ENCODE data around the gene PCGF5. TPM values are rescaled to one million over a fixed set of nuclear protein-coding genes. Genes with fewer than 3 reads are reported as not detected.
"Not testable (repeated sequence)": the region's sequence is repeated elsewhere in the genome, so short reads cannot be mapped to it uniquely, and the experiment has no call there.

Gene PCGF5
- total RNA-seq, 1 experiment from 2014 or later: 28.8 TPM

DNA sequence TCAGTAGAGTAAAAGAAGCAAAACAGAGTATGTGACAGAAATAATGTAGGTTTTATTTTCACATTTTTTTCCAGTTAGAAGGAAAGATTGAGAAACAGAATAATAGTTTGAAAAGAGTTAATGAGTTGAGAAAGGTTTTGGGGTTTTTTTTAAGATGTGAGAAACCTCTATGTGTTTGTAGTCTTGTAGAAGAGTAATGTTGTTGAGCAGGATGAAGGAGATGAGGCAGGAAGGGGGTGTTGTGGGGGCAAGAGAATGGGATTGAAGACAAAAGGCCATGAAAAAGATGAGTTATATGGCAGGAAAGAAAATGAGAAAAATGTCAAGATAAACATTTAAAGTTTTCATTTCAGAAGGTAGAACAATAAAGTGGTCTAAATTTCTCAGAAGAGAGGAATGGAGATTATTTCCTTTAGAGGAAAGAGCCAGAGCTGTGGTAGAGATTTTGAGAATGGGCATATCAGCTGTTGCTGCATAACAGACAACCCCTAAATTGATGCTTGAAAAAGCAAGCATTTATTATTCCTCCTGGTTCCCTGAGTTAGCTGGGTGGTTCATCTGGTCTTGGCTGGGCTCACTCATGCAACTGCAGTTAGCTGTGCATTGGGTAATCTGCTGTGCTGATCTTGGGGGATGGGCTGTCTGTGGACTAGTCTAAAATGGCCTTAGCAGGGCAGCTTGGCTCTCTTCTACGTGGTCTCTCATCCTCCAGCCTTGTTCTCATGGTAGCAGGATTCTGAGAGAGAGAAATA lies 27.1 kb downstream of the PCGF5 start:
- no peaks in the 10 kb centered on the region for H3K9me3 ChIP-seq
- H3K4me3 ChIP-seq: no peak overlapping the region
- no peaks in the 10 kb centered on the region for H3K27me3 ChIP-seq
- no peaks in the 10 kb centered on the region for H3K36me3 ChIP-seq
- no peak for DNase-seq

DNA sequence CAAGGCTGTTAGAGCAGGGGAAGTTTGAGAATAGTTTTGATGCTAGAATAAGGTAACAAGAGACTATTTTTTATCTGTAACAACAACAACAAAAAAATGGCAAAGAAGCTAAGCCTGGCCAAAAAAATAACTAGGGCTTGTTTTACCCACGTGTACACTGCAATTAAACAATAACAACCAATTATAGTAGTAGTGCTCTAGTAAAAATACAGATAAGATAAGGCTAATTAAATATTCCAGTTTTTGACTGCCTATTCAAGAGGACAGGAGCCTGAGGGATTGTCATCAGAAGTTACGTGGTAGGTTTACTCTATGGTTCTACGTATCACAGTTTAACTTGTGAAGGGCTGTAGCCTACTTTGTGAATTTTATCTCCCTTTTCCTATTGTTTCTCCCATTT lies 29.2 kb downstream of the PCGF5 start:
- no peaks in the 10 kb centered on the region for H3K36me3 ChIP-seq
- no peak for DNase-seq

DNA sequence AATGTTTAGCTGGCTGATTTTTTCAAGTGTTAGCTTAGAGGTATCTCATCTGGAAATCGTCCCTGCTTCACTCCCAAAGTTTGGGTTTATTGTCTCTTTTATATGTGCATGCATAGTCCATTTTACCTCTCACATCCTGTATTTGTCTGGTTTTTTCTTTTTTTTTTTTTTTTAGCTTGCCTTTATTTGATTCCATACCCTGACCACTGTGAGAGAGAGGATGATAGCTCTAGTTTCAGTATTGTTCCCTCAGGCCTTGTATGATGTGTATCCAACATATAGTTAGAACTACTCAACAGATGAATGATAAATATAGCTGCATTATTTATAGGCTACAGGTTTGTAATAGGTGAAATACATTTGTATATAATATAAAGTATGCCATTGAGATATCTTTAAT lies 29.9 kb downstream of the PCGF5 start:
- H3K27me3 ChIP-seq: no peaks in the 10 kb centered on the region
- no peak for DNase-seq
- no peak overlapping the region for H3K4me3 ChIP-seq
- H3K9me3 ChIP-seq: no peaks in the 10 kb centered on the region; the same call in 1 of the 2 replicates
- peaks cover 6% of the 10 kb centered on the region; the same call in 1 of the 2 replicates for H3K36me3 ChIP-seq

More for the DNA sequence above, 29.2 kb downstream of the PCGF5 start:
- no peaks in the 10 kb centered on the region for H3K9me3 ChIP-seq
- no peaks in the 10 kb centered on the region for H3K27me3 ChIP-seq
- no peak overlapping the region for H3K4me3 ChIP-seq

DNA sequence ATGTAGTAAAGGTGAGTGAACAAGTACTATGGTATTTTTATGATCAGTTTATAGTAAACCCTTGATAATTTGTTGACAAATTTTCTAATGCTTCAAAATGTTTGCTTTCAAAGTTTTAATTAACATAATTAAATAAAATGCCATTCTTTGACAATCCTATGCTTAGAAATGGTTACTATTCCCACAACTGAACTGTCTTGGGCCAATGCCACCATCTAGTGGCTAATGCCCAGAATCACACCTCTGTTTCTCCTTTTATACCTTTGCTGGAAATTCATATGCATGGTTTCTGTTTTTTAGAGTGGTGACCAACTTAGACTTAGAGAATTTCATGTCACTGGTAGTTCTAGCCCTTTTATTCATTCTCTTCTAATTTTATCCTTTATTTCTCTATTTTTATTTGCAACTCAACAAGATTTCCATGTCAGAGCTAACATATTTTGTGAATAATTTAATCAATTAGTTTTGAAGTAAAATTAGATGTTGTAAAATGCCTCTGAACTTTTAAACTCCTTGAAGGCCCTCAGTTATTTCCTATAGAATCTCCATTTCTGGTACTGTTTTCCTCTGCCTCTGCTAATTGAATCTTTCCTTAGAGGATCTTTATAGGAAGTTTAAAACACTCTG lies 31.1 kb downstream of the PCGF5 start:
- Histone ChIP-seq H3K27me3 (no peaks in the 10 kb centered on the region), H3K36me3 (peaks cover 6% of the 10 kb centered on the region; the same call in 1 of the 2 replicates), H3K4me3 (no peak overlapping the region), H3K9me3 (no peaks in the 10 kb centered on the region; the same call in 1 of the 2 replicates)
- peak; percentile 13 for DNase-seq

DNA sequence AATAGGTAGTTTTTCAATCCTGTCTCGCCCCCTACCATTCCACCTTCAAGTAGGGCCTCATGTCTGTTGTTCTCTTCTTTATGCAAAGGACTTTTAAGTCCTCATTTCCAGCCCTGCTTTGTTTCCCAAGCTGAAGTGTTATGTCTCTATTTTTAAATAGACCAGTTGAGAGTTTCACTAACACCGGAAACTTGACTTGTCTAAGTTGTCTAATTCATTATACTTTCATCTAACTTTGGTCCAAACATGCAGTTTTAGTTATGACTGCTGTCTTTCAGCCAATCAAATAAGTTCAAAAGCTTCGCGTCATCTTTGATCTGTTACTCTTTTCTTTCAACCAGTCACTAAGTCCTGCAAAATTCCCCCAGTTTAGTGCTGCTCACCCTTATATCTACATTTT lies 32.8 kb downstream of the PCGF5 start:
- no peak overlapping the region for H3K4me3 ChIP-seq

DNA sequence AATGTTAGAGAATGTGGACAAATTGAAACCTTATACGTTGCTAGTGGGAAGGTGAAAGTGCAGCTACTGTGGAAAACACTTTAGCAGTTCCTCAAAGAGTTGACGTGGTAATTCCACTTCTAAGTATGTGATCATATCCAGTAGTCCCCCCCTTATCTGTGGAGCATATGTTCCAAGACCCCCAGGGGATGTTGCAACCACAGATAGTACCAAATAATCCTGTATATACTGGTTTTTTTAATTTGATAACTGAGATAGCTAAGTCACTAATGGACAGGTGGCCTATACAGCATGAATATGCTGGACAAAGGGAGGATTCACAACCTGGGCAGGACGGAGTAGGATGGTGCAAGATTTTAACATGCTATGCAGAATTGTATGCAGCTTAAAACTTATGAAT lies 36.8 kb downstream of the PCGF5 start:
- DNase-seq: no peak
- H3K36me3 ChIP-seq: peaks cover 9% of the 10 kb centered on the region; the same call in 1 of the 2 replicates
- H3K27me3 ChIP-seq: no peaks in the 10 kb centered on the region
- H3K4me3 ChIP-seq: no peak overlapping the region
- no peaks in the 10 kb centered on the region; the same call in 1 of the 2 replicates for H3K9me3 ChIP-seq

More for the DNA sequence above, 32.8 kb downstream of the PCGF5 start:
- DNase-seq: no peak
- Histone ChIP-seq H3K9me3 (no peaks in the 10 kb centered on the region; the same call in 1 of the 2 replicates), H3K36me3 (peaks cover 6% of the 10 kb centered on the region; the same call in 1 of the 2 replicates), H3K27me3 (no peaks in the 10 kb centered on the region)

DNA sequence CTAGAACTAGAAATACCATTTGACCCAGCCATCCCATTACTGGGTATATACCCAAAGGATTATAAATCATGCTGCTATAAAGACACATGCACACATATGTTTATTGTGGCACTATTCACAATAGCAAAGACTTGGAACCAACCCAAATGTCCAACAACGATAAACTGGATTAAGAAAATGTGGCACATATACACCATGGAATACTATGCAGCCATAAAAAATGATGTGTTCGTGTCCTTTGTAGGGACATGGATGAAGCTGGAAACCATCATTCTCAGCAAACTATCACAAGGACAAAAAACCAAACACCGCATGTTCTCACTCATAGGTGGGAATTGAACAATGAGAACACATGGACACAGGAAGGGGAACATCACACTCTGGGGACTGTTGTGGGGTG lies 40.0 kb downstream of the PCGF5 start:
- not testable (repeated sequence) for H3K36me3 ChIP-seq, H3K4me3 ChIP-seq, H3K27me3 ChIP-seq

DNA sequence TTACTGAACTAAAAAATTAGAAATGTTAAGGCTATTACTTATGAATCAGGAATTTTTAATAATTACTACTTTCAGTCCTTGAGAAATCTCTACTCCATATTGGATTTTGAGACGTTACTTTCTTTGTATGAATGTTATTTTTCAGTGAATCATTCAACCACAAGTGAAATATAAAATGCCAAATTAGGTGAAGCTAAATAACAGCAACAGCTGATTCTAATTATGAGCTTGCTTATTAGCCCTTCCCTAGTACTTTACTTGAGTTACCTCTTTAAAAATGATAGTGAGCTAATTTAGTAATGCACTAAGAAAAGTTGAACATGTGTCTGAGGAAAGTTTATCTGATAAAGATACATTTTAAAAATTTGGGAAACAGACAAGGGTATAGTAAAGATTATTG lies 51.4 kb downstream of the PCGF5 start:
- Histone ChIP-seq H3K27me3 (no peaks in the 10 kb centered on the region), H3K4me3 (no peak overlapping the region), H3K36me3 (no peaks in the 10 kb centered on the region), H3K9me3 (no peaks in the 10 kb centered on the region)
- DNase-seq: no peak

More for the DNA sequence above, 40.0 kb downstream of the PCGF5 start:
- not testable (repeated sequence) for DNase-seq, H3K9me3 ChIP-seq

DNA sequence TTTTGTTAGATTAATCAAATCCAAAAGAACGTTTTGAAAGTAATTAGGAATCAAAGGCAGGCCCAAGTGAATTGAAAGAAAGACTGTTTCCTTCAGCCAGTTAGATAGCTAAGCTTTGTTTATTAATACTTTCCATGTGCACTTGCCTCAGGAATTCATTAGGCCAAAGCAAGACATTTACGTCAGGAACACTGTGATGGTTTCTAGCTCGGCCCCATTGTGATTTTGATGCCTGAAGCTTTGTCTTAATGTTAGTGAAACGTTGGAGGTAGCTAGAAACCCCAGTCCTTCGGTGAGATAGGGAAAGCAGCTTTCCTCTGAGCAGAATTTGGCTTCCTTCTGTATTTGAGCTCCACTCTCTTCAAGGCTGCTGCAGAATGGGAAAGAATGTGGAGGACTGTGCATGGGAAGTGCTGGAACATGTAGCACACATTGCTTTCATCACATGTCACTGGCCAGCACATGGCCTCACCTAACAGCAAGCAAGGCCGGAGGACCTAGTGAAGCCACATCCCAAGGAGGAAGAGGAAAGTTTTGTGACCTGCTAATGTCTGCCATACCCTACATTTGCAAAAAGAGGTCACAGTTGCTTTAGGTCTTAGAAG lies 64.1 kb downstream of the PCGF5 start:
- no peaks in the 10 kb centered on the region for H3K9me3 ChIP-seq
- no peak for DNase-seq

DNA sequence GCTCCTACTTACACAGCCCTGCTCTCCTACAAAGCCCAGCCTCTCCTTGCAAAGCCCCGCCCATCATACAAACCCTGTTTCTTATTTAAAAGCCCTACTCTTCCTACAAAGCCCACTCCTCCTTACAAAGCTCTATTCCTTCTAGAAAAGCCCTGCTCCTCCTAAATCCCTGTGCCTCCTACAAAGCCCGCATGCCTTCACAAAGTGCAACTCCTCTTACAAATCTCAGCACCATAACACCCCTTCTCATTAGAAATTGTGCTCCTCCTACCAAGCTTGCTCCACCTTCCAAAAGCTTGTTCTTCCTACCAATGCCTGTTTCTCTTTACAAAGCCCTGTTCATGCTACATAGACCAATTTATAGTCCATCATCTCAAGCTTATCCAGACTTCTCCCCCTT lies 66.1 kb downstream of the PCGF5 start:
- no peaks in the 10 kb centered on the region for H3K9me3 ChIP-seq
- H3K4me3 ChIP-seq: no peak overlapping the region

More for the DNA sequence above, 64.1 kb downstream of the PCGF5 start:
- no peak overlapping the region for H3K4me3 ChIP-seq
- H3K36me3 ChIP-seq: no peaks in the 10 kb centered on the region
- H3K27me3 ChIP-seq: no peaks in the 10 kb centered on the region

DNA sequence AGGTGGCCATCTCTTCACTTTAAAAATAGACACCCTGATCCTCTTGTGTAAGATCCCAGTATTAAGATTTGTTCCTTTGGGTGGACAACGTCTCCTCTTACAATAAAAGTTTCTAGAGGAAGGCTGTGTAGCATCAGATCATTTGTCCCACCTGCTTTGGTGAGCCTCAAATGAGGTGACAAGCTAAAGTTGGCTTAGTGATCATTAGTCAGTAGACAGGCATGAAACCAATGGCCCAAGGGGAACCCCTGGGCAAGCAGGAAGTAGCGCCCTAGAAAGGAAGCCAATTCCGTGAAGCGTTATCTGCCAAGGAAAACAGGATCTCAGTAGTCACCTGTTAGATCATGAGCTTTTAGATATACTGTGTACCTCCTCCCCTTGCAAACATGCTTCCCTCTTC lies 66.8 kb downstream of the PCGF5 start:
- Histone ChIP-seq H3K9me3 (no peaks in the 10 kb centered on the region), H3K36me3 (no peaks in the 10 kb centered on the region), H3K27me3 (no peaks in the 10 kb centered on the region), H3K4me3 (no peak overlapping the region)
- DNase-seq: no peak

More for the DNA sequence above, 66.1 kb downstream of the PCGF5 start:
- DNase-seq: no peak
- Histone ChIP-seq H3K36me3 (no peaks in the 10 kb centered on the region), H3K27me3 (no peaks in the 10 kb centered on the region)

DNA sequence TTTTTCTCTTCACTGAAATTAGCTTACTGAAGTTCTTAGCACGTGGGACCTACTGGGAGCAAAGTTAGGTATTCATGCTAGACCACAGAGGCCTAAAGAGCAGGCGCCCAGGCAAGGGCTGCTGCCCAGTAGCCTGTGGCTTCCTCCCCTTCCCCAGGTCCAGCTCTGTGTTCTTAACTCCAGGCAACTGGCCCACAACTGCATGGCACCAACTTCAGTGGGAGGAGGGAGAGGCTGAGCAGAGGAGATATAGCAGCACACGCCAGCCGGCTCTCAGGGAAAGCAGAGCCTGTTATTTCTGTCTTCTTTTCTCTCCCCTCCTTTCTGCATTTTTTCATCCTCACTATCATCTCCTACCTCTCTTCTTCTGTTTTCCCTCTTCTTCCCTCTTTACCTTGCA lies 67.4 kb downstream of the PCGF5 start:
- no peaks in the 10 kb centered on the region for H3K36me3 ChIP-seq

DNA sequence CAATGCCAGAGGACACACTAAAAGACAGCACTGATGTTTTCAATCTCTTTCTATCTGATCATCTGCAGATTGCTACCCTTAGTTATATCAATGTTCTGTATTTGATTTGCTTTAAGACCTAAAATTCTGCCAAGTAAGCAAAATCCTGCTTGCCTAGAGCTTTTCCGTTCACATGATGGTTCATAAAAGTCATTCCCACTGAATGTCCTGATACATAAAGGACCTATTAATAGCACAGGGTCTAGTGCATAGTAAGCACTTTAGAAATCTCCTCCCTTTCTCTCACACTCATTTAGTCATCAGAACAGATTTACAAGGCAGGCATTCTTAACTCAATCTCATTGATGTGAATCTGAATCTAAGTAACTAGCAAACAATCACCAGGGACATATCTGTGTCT lies 68.8 kb downstream of the PCGF5 start:
- no peak for DNase-seq
- no peak overlapping the region for H3K4me3 ChIP-seq
- H3K9me3 ChIP-seq: no peaks in the 10 kb centered on the region
- no peaks in the 10 kb centered on the region for H3K27me3 ChIP-seq
- no peaks in the 10 kb centered on the region for H3K36me3 ChIP-seq

More for the DNA sequence above, 67.4 kb downstream of the PCGF5 start:
- no peak overlapping the region for H3K4me3 ChIP-seq
- no peak for DNase-seq
- H3K27me3 ChIP-seq: no peaks in the 10 kb centered on the region
- no peaks in the 10 kb centered on the region for H3K9me3 ChIP-seq

DNA sequence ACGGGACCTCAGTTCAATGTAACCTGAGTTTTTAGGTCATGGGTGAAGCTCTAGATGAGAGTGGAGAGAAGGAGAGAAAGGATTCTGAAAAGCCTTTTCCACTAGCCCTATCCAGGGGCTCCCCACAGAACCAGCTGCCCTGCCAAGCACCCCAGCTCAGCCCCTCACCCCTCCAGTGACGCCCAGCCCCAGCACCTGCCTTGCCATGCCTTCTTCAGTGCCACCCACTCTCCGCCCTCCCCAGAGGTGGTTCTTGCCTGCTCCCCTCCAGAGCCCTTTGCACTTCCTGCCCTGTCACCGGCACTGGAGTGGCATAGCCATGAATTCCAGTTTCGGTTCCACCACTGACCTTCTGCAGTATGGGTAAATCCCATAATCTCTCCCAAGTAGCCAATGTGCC lies 70.1 kb downstream of the PCGF5 start:
- Histone ChIP-seq H3K9me3 (no peaks in the 10 kb centered on the region), H3K4me3 (no peak overlapping the region)

DNA sequence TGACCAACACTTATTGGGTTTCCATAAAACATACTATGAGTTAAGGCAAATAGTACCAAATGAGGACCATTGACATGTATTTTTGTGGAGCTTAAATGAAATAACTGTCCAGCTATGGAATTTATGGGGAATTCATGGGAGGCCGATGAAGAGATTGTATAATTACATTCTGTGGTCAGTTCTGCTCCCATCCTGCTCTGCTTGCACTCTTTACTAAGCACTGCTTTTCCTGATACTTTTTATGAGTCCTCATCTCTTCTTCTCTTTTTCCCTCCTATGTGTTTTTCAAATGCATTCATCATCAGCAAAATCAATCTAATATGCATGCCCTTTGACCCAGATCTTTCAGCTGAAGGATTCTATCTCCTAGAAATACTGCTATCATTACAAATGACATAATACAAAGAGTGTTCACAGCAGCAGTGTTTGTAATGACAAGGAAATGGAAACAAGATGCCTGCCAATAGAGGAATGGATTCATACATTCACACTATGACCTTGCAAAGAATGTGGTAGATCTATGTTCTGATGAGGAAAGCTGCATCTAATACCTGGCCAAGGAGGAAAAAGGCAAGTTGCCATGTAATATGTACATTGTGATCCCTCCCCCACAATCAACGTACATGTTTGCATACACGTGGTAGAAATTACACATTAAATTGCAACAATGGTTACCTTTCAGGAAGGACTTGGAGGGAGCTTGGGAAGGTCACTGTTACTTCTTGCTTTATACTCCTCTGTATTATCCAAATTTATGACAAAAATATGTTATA lies 73.9 kb downstream of the PCGF5 start:
- DNase-seq: no peak
- Histone ChIP-seq H3K36me3 (no peaks in the 10 kb centered on the region), H3K4me3 (no peak overlapping the region), H3K27me3 (no peaks in the 10 kb centered on the region), H3K9me3 (no peaks in the 10 kb centered on the region)

More for the DNA sequence above, 70.1 kb downstream of the PCGF5 start:
- H3K27me3 ChIP-seq: no peaks in the 10 kb centered on the region
- DNase-seq: no peak
- no peaks in the 10 kb centered on the region for H3K36me3 ChIP-seq

DNA sequence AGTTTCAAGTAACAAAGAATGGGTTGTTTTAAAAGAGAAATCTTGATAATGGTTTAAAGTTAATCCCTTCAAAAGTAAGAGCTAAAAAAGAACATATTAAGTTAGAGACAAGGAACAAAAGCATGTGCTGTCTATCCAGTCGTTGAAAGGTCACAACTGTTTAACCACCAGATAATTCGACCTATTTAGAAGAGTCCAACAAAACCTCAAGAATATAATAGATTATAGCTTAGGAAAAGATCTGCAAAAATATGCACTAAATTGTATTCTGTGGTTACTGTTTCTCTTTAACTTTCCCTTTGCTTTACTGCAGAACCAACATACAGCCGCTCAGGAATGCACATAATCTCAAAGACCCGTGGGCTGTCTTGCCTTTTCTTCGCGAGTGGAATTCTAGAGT lies 74.9 kb downstream of the PCGF5 start:
- Histone ChIP-seq H3K36me3 (no peaks in the 10 kb centered on the region), H3K9me3 (no peaks in the 10 kb centered on the region), H3K27me3 (no peaks in the 10 kb centered on the region), H3K4me3 (no peak overlapping the region)
- DNase-seq: no peak

DNA sequence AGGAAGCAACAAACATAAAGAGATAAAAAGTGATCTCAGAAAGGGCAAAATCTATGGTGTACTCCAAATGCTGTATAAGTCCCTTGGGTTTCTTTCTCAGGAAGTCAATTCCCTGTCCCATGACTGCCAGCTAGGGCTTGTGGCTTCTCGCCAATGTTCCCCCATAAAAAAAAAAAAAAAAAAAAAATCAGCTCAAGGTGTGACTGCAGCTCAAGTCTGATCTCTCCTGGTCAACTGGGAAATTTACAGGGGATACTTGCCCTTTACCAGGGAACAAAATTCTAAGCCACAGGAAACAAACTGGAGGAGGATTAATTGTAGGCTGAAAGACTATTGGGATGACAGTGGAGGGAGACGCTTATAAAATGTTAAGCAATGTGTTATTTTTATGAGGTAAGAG lies 76.0 kb downstream of the PCGF5 start:
- H3K36me3 ChIP-seq: no peaks in the 10 kb centered on the region

More for the DNA sequence above, 76.0 kb downstream of the PCGF5 start:
- no peaks in the 10 kb centered on the region for H3K9me3 ChIP-seq
- H3K27me3 ChIP-seq: no peaks in the 10 kb centered on the region
- DNase-seq: no peak
- H3K4me3 ChIP-seq: no peak overlapping the region
